Mammary epithelial cell (primary cell): ENCODE measurements around the gene COPE.

Experiments
- CTCF ChIP-seq, 2 donors: IDR thresholded peaks in 1 of 2; conservative IDR thresholded peaks in 1 of 2; 2 replicates each; pipeline ENCODE4 v1.5.1; 2011 to 2012; ENCODE audit warnings: inconsistent platforms in 2 of 2, low read length in 2 of 2, mild to moderate bottlenecking in 2 of 2, control low read depth in 1 of 2, low read depth in 1 of 2; ENCODE audit not compliant: insufficient read depth in 1 of 2; ENCODE audit errors: extremely low read depth in 1 of 2
- EZH2 ChIP-seq: IDR thresholded peaks from 2 replicates; pipeline ENCODE4 v1.6.1; 2012; ENCODE audit warnings: low read length, inconsistent platforms, borderline replicate concordance

- no peak for TF ChIP-seq CTCF (conservative IDR thresholded peaks at IDR 0.05 in 1 of 2, IDR thresholded peaks at IDR 0.05 in 1 of 2; ENCODE audit: extremely low read depth in 1 of 2, insufficient read depth in 1 of 2, low read depth in 1 of 2, low read length in 2 of 2)
- no peak for TF ChIP-seq EZH2
Measured at GRCh38 chr19:18860725-18861124, 58.5 kb downstream of the COPE start.
